Measurements from ENCODE around the gene KAT2A.
A peak's percentile ranks its signal among the peaks of the same experiment; 100 is the strongest.
"Not testable (repeated sequence)": the region's sequence is repeated elsewhere in the genome, so short reads cannot be mapped to it uniquely, and the experiment has no call there.

KAT2A gene

DNA sequence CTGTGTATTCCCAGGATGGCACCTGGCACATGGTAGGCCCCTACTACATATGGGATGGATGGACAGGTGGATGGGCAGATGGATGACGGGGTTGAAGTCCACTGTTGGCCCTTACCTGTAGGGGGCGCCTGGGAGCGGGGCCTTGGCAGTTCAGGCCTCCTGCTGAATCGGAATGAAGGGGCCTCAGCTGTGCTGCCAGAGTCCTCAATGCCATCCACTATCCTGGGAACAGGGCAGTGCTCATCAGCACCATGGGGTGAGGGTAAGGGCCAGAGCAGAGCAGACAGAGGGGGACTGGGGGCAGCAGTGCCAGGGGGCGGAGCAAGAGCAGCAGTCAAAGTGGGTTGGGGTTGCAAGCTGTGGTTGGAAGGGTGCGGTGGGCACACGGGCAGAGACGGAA, 41.9 kb upstream of the KAT2A start:
- no peak overlapping the region for H3K4me3 ChIP-seq (ENCODE audit: low read depth, low read length)
- TF ChIP-seq, protein P1, sequence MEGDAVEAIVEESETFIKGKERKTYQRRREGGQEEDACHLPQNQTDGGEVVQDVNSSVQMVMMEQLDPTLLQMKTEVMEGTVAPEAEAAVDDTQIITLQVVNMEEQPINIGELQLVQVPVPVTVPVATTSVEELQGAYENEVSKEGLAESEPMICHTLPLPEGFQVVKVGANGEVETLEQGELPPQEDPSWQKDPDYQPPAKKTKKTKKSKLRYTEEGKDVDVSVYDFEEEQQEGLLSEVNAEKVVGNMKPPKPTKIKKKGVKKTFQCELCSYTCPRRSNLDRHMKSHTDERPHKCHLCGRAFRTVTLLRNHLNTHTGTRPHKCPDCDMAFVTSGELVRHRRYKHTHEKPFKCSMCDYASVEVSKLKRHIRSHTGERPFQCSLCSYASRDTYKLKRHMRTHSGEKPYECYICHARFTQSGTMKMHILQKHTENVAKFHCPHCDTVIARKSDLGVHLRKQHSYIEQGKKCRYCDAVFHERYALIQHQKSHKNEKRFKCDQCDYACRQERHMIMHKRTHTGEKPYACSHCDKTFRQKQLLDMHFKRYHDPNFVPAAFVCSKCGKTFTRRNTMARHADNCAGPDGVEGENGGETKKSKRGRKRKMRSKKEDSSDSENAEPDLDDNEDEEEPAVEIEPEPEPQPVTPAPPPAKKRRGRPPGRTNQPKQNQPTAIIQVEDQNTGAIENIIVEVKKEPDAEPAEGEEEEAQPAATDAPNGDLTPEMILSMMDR (IDR thresholded peaks at IDR 0.05; ENCODE audit: low read depth, low read length) = 0 out of 2 replicates have a peak, but pooled peaks have one; percentile 20

DNA sequence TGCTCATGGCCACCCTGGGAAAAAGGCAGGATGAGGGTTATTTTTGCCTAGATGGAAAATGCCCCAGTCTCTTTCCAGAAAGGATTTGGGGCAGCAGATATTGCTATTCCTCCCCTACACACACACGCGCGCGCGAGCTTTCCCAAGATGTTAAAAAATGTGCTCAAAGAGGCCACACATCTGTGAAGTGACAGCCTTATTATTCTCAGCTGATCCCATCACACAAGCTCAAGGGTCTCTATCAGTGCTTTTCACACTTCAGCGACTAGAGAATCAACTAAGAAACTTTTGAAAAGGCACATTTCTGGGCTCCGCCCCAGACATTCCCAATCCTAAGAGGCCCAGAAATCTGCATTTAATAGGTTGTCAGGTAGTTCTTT, 39.4 kb upstream of the KAT2A start:
- TF ChIP-seq, protein P1 (IDR thresholded peaks at IDR 0.05; ENCODE audit: low read depth, low read length) = no peak
- H3K4me3 ChIP-seq (ENCODE audit: low read depth, low read length) = no peak overlapping the region

DNA sequence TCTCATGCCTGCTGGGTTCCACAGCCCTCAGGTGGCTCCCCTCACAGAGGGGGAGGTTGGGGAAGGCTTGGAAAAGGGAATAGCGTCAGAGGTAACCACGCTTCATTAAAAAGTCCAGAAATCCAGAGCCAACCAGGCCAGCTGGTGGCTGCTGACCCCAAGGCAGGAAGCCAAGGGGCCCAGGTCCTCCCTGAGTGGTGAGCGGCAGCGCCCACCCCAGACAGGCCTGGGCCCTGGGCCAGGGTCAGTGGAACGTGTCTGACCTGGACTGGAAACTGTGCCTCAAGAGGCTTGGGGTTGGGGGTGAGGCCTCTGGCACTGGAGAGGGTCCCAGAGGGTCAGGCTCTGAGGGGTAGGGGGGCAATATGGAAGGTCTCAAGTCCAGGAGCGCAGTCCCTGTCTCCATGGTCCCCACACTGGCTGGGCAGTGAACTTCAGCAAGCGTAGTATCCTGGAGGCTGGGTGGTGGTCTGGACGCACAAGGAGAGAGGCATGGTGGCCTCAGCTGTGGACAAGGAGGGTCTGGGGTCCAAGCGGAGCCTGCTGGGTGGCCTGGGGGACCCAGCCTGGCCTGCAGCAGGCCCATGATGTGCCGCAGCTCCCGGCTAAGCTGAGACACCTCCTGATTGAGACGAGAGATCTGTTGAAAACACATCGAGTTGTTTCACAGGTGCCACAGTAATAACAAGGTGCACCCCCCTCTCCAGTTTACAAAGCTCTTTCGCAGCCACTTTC, 38.8 kb upstream of the KAT2A start:
- TF ChIP-seq, protein P1 (IDR thresholded peaks at IDR 0.05; ENCODE audit: low read depth, low read length) = no peak
- no peak overlapping the region for H3K4me3 ChIP-seq (ENCODE audit: low read depth, low read length)

DNA sequence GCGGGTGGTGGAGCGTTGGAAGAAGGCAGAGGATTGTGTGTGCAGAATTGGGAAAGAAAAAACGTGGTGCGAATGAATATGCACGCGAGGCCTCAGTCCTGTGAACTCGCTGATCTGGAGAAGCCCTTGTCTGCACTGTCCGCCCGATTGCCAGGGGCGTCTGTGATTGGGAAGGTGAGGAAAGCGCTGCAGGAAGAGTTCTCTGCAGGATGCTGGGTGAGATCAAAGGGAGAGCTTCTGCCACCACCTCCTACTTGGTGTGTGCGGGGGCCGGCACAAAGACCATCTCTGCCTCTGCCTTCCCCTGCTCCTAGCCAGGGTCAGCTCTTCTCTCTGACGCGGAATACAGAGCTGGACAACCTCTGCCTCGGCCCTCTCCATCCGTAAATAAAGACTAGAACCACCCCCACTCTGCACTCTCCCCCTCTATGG, 34.5 kb upstream of the KAT2A start:
- peak overlapping the region; percentile 44 for H3K4me3 ChIP-seq (ENCODE audit: low read depth, low read length)
- TF ChIP-seq, protein P1 (IDR thresholded peaks at IDR 0.05; ENCODE audit: low read depth, low read length) = no peak

DNA sequence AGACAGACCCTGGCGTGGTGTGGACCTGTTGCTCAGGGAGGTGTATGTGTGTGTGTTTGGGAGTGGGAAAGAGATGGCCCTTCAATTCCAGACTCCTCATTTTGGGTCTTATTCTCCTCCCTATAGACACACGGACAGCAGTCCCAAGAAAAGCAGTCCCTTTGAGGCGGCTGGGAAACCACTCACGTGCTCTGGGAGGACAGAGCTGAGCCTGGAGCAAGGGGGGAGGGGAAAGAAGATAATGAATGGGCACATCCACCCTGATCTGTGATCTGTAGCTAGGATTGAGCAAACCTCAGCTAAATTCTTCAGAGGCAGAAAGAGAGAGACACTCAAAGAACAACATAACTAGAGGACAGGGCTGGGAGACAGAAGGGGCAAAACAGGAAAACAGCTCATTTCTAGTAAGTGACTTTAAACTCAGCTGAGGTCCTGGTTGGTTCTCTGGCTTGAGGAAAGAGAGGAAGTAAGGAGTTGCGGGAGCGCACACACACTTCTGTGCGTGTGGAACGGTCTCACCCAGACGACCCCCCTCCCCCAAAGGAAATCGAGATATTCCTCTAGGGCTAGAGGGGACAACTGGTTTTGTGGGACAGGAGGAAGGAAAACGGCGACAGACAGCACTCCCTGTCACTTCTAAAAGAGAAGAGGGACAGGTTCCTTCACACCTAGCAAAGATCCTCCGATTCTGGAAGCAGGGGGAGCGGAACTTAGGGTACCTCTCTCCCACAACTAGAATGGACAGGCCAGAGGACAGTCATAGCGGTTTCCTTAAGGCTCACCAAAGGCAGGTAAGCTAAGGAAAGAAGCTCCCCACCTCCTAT, 33.0 kb upstream of the KAT2A start:
- TF ChIP-seq, protein P1 (IDR thresholded peaks at IDR 0.05; ENCODE audit: low read depth, low read length) = no peak
- H3K4me3 ChIP-seq (ENCODE audit: low read depth, low read length) = peak overlapping the region; percentile 79

DNA sequence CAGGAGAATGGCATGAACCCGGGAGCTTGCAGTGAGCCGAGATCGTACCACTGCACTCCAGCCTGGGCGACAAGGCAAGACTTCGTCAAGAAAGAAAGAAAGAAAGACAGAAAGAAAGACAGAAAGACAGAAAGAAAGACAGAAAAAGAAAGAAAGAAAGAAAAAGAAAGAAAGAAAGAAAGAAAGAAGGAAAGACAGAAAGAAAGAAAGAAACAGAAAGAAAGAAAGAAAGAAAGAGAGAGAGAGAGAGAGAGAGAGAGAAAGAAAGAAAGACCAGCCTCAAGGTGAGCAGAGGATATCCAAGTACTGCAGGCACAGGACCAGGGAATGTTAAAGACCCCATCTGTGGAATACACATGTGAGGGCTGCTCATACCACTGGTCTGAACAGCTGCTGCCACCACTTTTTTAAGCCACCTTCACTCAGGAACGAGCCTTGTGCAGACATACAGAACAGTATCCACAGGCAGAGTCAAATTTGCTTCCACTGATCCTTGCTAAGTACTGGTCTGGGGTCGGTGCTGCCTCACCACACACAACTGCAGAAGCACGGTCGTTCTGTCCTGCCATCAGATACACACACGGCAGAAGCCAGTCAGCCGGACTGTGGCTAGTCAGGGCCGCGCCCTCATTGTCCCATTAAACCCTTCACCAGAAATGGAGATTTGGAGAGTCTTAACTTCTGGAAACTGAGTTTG, 25.9 kb upstream of the KAT2A start:
- no peak overlapping the region for H3K4me3 ChIP-seq (ENCODE audit: low read depth, low read length)
- TF ChIP-seq, protein P1 (IDR thresholded peaks at IDR 0.05; ENCODE audit: low read depth, low read length) = no peak

DNA sequence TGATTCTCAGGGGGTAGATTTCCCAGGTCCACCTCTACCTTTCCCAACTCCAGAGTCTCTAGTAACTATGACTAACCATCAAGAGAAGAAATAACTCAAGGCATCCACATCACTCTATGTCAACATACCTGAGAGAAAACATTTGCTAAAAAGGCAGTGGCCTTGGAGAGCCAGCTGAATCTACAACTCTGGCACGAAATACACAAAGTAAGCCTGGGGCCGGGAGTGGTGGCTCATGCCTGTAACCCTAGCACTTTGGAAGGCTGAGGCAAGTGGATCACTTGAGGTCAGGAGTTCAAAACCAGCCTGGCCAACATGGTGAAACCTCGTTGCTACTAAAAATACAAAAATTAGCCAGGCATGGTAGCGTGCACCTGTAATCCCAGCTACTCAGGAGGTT, 22.0 kb upstream of the KAT2A start:
- H3K4me3 ChIP-seq (ENCODE audit: low read depth, low read length) = not testable (repeated sequence)
